NCI-H146 (cell line): ENCODE data around the gene SMAD5.

Experiments
- DNase-seq: peaks from one replicate; lab custom pipeline; 2025; lab: John Stamatoyannopoulos, UW

The SMAD5 gene

DNA sequence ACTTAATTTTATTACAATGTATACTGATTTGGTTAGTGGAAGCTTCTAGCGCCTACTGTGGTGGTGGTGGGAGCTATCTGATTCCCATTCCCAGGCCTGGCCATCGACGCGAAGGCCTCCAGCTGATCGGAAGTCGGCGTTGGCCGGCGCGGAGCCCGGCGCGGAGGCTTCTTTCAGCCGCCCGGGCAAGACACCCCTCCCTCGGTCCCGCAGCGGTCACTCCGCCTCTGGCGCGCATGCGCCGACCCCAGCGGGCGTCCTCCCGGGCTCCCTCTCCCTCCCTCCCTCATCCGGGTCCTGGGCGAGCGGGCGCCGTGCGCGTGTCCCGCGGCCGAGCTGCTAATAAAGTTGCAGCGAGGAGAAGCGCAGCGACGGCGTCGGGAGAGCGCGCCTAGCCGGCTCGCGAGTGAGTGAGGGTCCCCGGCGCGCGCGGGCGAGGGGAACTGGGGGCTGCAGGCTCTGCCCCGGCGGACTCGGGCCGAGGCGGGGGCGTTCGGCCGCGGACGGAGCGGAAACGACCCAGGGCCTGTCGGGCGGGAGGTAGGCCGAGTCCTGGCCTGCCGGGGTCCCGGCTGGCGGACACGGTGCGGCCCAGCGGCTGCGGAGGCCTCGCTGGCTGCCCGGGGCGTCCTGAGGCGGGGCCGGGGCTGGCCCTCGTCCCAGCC, at the start of gene SMAD5:
SMAD5 (plus strand) TSS at position 289 of the 665 bp plus-strand sequence. CDS start 20,916 bp downstream, outside the sequence.
- DNase-seq: peak; percentile 89

GRCh38 chr5:136084698-136085097, 47.9 kb upstream of the SMAD5 start:
- no peak for DNase-seq

- DNase-seq: no peak
These were observed 45.7 kb upstream of the SMAD5 start for GRCh38 chr5:136086783-136087566.

- no peak for DNase-seq
These were observed 44.4 kb upstream of the SMAD5 start for GRCh38 chr5:136087961-136088871.

- no peak for DNase-seq
These were observed 42.9 kb upstream of the SMAD5 start for GRCh38 chr5:136089791-136090190.

DNA sequence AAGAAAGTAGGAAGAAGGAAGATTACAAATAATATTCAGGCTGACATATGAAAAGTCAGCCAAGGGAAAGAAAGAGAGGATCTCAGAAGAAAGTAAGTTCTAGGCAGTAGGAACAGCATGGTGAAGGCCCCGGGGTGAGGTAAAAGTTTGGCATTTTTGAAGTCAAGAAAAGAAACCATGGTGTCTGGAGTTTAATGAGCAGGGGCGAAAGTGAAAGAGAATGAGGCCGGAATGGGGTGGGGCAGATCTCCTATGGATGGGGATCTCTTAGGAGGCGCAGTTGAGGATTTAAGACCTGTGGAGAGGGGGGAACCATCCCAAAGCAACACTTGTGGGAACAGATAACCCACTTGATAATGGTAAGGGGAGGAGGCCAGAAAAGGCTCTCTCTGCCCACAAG, 42.3 kb upstream of the SMAD5 start:
- DNase-seq: no peak

DNA sequence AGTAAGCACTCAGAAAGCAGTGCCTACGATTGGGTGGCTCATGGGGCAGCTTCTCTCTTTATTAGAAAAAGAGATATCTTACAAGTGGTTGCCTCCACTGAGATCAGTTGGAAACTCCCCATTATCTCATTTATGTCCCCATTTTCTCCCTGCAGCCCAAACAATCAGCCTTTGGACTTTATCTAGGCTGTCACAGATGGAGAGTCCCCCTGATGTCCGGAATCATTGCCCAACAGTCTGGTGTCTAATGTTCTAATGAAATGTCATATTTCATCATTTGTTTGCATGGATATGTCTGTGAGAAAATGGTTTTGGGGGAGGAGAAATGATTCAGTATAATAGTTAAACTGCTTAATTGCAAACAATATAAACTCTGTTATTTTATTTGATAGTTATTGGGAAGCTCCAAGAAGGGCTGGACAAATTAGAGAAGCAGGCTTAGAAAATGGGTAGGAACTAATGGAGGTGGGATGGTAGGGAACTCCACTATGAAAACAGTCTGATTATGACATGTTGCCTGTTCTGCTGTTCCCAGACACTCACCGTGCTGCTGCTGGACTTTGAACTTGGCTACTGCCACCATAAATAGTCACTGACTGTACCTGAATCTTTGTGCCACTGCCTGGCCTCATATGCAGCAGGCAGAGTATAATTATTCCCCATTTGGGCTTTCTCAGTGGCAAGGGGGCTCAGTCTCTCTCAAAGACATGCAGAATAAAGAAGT, 38.3 kb upstream of the SMAD5 start:
- no peak for DNase-seq

GRCh38 chr5:136094913-136095641, 37.6 kb upstream of the SMAD5 start:
- DNase-seq: no peak

DNA sequence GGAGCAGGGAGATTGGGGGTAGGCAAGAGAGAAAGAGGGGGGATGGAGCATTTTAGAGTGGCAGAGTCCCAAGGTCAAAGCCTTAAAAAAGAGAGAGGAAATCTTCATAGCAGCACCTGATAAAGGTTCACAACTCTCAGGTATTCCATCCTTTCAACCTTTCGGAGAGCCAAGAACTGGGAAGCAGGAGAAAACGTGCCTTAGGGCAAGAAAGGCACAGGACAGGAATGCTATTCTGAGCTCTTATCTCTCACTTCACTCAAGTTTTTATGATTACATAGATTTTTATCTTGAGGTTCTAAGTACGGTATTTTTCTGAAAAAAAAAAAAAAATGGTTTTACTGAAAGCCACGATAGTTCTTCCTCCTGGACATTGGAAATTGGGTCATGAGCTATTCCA, 34.5 kb upstream of the SMAD5 start:
- DNase-seq: no peak

DNA sequence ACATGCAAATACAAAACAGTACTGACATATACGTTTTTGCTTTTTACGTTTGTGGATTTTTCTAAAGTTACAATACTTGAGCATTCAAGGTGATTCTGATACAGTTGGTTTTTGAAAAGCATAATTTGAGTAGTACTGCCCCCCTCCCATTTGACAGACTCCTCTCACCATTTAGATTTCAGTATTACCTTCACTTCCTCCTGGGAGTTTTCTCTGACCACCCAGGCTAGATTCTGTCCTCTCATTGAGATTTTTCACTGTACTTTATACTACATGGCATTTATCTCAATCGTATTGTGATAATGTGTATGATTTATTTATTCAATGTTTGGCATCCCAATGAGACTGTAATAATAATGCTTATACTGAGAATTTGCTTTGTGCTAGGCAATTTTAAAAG, 32.8 kb upstream of the SMAD5 start:
- DNase-seq: no peak

DNA sequence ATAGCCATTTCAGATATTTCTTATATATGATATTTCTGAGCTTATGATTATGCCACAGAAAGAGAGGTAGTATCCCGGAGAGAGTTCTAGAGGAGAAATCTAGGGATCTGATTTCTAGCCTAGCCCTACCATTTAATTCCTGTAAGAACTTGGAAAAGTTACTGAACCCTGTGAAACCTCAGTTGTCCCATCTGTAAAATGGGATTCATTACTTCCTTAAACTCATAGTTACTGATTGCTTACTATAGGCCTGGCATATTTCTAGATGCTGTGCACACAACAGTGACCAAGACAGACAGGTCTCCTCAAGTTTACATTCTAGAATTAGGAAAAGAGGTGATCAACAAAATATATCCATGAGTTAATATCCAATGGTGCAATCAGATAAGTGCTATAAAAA, 30.8 kb upstream of the SMAD5 start:
- no peak for DNase-seq

DNA sequence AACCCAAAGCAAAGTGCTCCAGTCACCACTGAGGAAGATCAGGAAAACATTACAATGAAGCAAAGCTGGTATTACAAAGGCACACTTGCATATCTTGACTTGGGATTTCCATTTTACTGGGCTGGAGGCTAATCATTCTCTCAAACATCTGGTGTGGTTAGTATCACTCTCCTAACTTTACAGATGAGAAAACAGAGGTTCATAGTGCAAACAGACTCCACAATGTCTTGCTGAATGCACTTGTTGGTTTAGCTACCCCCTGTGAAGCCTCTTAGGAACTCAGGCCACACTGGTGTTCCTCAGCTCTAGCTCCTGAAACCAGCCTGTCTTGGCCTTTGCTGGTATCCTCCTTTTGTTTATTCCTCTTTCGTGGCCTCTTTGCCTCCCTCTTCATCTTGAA, 29.5 kb upstream of the SMAD5 start:
- DNase-seq: no peak

DNA sequence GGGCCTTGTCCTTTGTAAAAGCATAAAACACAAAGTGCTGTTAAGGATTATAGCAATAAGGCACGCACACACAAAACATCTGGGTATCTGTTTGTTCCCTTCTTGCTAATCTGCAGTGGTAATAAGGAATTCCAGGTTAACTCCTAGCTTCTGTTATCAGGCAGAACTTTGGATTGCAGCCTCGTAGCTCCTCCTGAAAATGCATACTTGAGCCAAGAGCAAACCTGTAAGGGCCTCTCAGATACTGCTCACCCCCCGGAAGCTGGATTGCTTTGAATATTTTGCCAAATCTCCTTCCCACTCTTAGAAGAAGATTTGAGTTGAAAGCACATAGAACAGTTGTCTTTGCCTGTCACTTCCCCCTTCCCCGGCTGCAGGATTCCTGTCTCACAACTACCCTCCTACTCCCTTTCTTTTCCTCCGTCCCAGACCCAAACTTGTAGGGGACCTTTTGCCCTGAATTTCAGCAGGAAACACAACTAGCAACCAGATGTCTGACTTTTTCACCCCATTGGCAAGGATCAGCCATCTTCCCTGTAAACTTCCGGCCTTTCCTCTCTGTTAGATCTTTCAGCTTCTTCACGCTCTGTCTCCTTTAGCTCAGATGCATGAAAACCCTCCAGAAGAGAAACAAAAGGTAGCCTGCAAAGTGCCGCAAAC, 28.2 kb upstream of the SMAD5 start:
- DNase-seq: no peak

GRCh38 chr5:136106351-136107031, 26.2 kb upstream of the SMAD5 start:
- DNase-seq: no peak

- DNase-seq: no peak
These were observed 24.4 kb upstream of the SMAD5 start for GRCh38 chr5:136108180-136108611.

DNA sequence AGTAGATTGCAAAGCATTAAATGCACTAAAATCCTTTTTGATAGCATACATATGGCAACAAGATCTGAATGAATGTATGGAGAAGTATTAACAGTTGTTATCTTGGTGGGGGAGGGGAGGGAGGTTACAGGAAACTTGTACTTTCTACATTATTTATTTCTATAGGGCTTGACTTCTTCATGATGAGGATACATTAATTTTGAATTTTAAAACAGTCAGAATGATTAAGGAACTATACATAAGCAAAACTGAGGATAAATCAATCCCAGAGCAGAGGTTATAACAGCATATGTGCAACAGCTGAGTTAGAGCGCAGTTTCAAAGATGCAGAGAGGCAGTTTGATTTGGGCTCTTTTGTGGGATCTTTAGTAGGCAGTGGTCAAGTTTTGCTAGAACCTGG, 23.9 kb upstream of the SMAD5 start:
- DNase-seq: no peak

- no peak for DNase-seq
These were observed 23.1 kb upstream of the SMAD5 start for GRCh38 chr5:136109453-136110135.

- no peak for DNase-seq
These were observed 19.0 kb upstream of the SMAD5 start for GRCh38 chr5:136113606-136114005.

- no peak for DNase-seq
These were observed 18.1 kb upstream of the SMAD5 start for GRCh38 chr5:136114414-136115125.
